Mesenchymal stem cell (in vitro differentiated cells and primary cell): ENCODE data around the gene AHCYL2.

Source experiments
- DNase-seq: peaks from one replicate; pipeline ENCODE4 v3.0.0-alpha.2; 2013
- H2AFZ ChIP-seq: one replicate; pipeline ENCODE4 v1.6.1; 2013; ENCODE audit warnings: low read depth, mild to moderate bottlenecking, control low read depth, inconsistent platforms, low read length, moderate library complexity
- H2AK5ac ChIP-seq: 2 replicates; pipeline ENCODE4 v1.6.1; 2013; ENCODE audit warnings: low read length, moderate library complexity, mild to moderate bottlenecking, inconsistent platforms; ENCODE audit not compliant: severe bottlenecking
- H2BK120ac ChIP-seq: one replicate; pipeline ENCODE4 v1.6.1; 2013; ENCODE audit warnings: low read depth, mild to moderate bottlenecking, inconsistent platforms, low read length, moderate library complexity
- H2BK12ac ChIP-seq, 2 experiments: one replicate each; pipeline ENCODE4 v1.6.1; 2013; ENCODE audit warnings: inconsistent platforms in 2 of 2, low read length in 2 of 2, mild to moderate bottlenecking in 2 of 2, moderate library complexity in 2 of 2, control low read depth in 1 of 2
- H2BK15ac ChIP-seq: one replicate; pipeline ENCODE4 v1.6.1; 2013; ENCODE audit warnings: mild to moderate bottlenecking, low read depth, inconsistent platforms; ENCODE audit not compliant: poor library complexity, severe bottlenecking
- H2BK5ac ChIP-seq: 2 replicates; pipeline ENCODE4 v1.6.1; 2013; ENCODE audit warnings: low read depth, mild to moderate bottlenecking, low read length, control low read depth, inconsistent platforms; ENCODE audit not compliant: poor library complexity, severe bottlenecking
- H3K14ac ChIP-seq, 2 experiments: one replicate each; pipeline ENCODE4 v1.6.1; 2013; ENCODE audit warnings: inconsistent platforms in 2 of 2, low read length in 2 of 2, control low read depth in 1 of 2, mild to moderate bottlenecking in 1 of 2, moderate library complexity in 1 of 2
- H3K18ac ChIP-seq, 2 experiments: one replicate each; pipeline ENCODE4 v1.6.1; 2013; ENCODE audit warnings: inconsistent platforms in 2 of 2, low read length in 2 of 2, control low read depth in 1 of 2, low read depth in 1 of 2, mild to moderate bottlenecking in 1 of 2
- H3K23ac ChIP-seq, 2 experiments: one replicate each; pipeline ENCODE4 v1.6.1; 2013; ENCODE audit warnings: inconsistent platforms in 2 of 2, low read length in 2 of 2, mild to moderate bottlenecking in 2 of 2, moderate library complexity in 2 of 2, control low read depth in 1 of 2
- H3K27ac ChIP-seq: 2 replicates; pipeline ENCODE4 v1.5.1; 2013; ENCODE audit warnings: mild to moderate bottlenecking, moderate library complexity, low read length, control low read depth, inconsistent platforms; ENCODE audit not compliant: poor library complexity, severe bottlenecking
- H3K27me3 ChIP-seq, 2 experiments: 2 replicates each; pipeline versions ENCODE4 v1.6.1 to v1.7.0; 2013; ENCODE audit warnings: low read length in 2 of 2, mild to moderate bottlenecking in 2 of 2, moderate library complexity in 2 of 2, control low read depth in 1 of 2, inconsistent platforms in 1 of 2; ENCODE audit not compliant: control insufficient read depth in 1 of 2, insufficient read depth in 1 of 2
- H3K36me3 ChIP-seq, 2 experiments: 2 replicates each; pipeline versions ENCODE4 v1.6.1 to v1.7.0; 2013; ENCODE audit warnings: low read length in 2 of 2, control low read depth in 1 of 2, inconsistent platforms in 1 of 2, low read depth in 1 of 2, mild to moderate bottlenecking in 1 of 2; ENCODE audit not compliant: insufficient read depth in 2 of 2, control insufficient read depth in 1 of 2
- H3K4ac ChIP-seq, 2 experiments: one replicate each; pipeline ENCODE4 v1.6.1; 2013; ENCODE audit warnings: inconsistent platforms in 2 of 2, low read length in 2 of 2, mild to moderate bottlenecking in 2 of 2, moderate library complexity in 2 of 2, control low read depth in 1 of 2, low read depth in 1 of 2
- H3K4me1 ChIP-seq: 2 replicates; pipeline ENCODE4 v1.6.1; 2013; ENCODE audit warnings: low read depth, low read length, control low read depth; ENCODE audit not compliant: control insufficient read depth, insufficient read depth
- H3K4me2 ChIP-seq: 2 replicates; pipeline ENCODE4 v1.6.1; 2013; ENCODE audit warnings: low read length, mild to moderate bottlenecking, inconsistent platforms; ENCODE audit not compliant: poor library complexity, severe bottlenecking
- H3K4me3 ChIP-seq, 2 experiments: 2 replicates each; pipeline versions ENCODE4 v1.5.1 to v1.7.0; 2013; ENCODE audit warnings: low read length in 2 of 2, mild to moderate bottlenecking in 2 of 2, control low read depth in 1 of 2, low read depth in 1 of 2; ENCODE audit not compliant: insufficient read depth in 1 of 2
- H3K79me1 ChIP-seq: replicated peaks from 2 replicates; pipeline ENCODE4 v1.6.1; 2013; ENCODE audit warnings: mild to moderate bottlenecking, control low read depth, low read length, inconsistent platforms; ENCODE audit not compliant: poor library complexity, severe bottlenecking
- H3K9ac ChIP-seq: 2 replicates; pipeline ENCODE4 v1.7.0; 2013; ENCODE audit warnings: mild to moderate bottlenecking, low read length, moderate library complexity
- H3K9me3 ChIP-seq: 2 replicates; pipeline ENCODE4 v1.7.0; 2013; ENCODE audit warnings: mild to moderate bottlenecking, low read length; ENCODE audit not compliant: control insufficient read depth
- H4K8ac ChIP-seq: one replicate; pipeline ENCODE4 v1.6.1; 2013; ENCODE audit warnings: inconsistent platforms, mild to moderate bottlenecking, low read length, moderate library complexity
- H4K91ac ChIP-seq: one replicate; pipeline ENCODE4 v1.6.1; 2013; ENCODE audit warnings: mild to moderate bottlenecking, low read length, inconsistent platforms
- WGBS: methylation state at CpG from one replicate; pipeline ENCODE4 v1.1.7; 2013; ENCODE audit warnings: mixed read lengths; 5-methylcytosine and 5-hydroxymethylcytosine counted together

AHCYL2 gene

DNA sequence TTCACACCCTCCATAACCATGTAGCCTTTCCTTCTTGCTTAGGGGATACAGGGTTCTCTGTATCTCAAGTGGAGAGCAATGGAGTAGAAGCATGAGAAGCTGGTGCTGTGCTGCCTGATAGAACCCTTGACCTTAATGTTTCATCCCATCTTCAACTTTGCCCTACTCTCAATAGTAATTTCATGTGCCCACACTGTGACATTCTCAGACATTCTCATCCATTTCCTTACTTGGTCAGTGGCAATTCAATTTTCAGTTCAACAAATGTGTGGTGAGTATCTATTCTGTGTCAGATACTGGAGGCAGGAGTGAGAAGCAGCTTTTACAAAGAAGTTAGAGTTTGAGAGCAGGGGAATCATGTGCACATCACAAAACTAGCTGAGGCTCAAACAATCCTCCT is 225.5 kb downstream of the AHCYL2 start:
- H2BK5ac ChIP-seq = no peak overlapping the region
- peaks cover 20% of the 10 kb centered on the region for H3K9me3 ChIP-seq
- H2AFZ ChIP-seq = no peak overlapping the region
- no peak overlapping the region for H4K8ac ChIP-seq
- no peak overlapping the region for H3K4me3 ChIP-seq
- no peak overlapping the region for H3K4ac ChIP-seq
- no peaks in the 10 kb centered on the region for H3K79me1 ChIP-seq
- no peak overlapping the region for H2BK15ac ChIP-seq
- H3K27ac ChIP-seq = no peak overlapping the region
- no peaks in the 10 kb centered on the region for H3K27me3 ChIP-seq
- H2AK5ac ChIP-seq = no peak overlapping the region
- no peak for DNase-seq
- H3K36me3 ChIP-seq = peaks cover 0 to 17% of the 10 kb centered on the region in 2 experiments
- no peaks in the 10 kb centered on the region for H3K4me1 ChIP-seq
- no peak overlapping the region for H2BK12ac ChIP-seq
- no peak overlapping the region for H3K4me2 ChIP-seq
- H2BK120ac ChIP-seq = no peak overlapping the region
- no peak overlapping the region for H3K9ac ChIP-seq
- H3K18ac ChIP-seq = no peak overlapping the region
- no peak overlapping the region for H3K14ac ChIP-seq
- no peak overlapping the region for H3K23ac ChIP-seq
- H4K91ac ChIP-seq = no peak overlapping the region

- no peak overlapping the region for H4K91ac ChIP-seq
- no peaks in the 10 kb centered on the region for H3K79me1 ChIP-seq
- H2BK12ac ChIP-seq = no peak overlapping the region
- H3K4me1 ChIP-seq = no peaks in the 10 kb centered on the region
- no peak overlapping the region for H2BK120ac ChIP-seq
- no peak overlapping the region for H2AK5ac ChIP-seq
- peaks cover 18% of the 10 kb centered on the region for H3K9me3 ChIP-seq
- no peak overlapping the region for H2BK5ac ChIP-seq
- H3K9ac ChIP-seq = no peak overlapping the region
- H3K18ac ChIP-seq = no peak overlapping the region
- no peak overlapping the region for H3K4ac ChIP-seq
- peaks cover 2 to 27% of the 10 kb centered on the region in 2 experiments for H3K36me3 ChIP-seq
- H3K14ac ChIP-seq = no peak overlapping the region
- H3K4me2 ChIP-seq = no peak overlapping the region
- DNase-seq = no peak
- 91% methylated on average over 2 of the region's 2 CpGs for WGBS
- H3K4me3 ChIP-seq = no peak overlapping the region
- H3K27me3 ChIP-seq = no peaks in the 10 kb centered on the region
- no peak overlapping the region for H2BK15ac ChIP-seq
- no peak overlapping the region for H3K27ac ChIP-seq
- H2AFZ ChIP-seq = no peak overlapping the region
- H4K8ac ChIP-seq = no peak overlapping the region
- no peak overlapping the region for H3K23ac ChIP-seq
These were observed 227.9 kb downstream of the AHCYL2 start for GRCh38 chr7:129452589-129453231.

- H2BK120ac ChIP-seq = no peak overlapping the region
- H3K18ac ChIP-seq = no peak overlapping the region
These were observed 228.8 kb downstream of the AHCYL2 start for GRCh38 chr7:129453510-129454248.

DNA sequence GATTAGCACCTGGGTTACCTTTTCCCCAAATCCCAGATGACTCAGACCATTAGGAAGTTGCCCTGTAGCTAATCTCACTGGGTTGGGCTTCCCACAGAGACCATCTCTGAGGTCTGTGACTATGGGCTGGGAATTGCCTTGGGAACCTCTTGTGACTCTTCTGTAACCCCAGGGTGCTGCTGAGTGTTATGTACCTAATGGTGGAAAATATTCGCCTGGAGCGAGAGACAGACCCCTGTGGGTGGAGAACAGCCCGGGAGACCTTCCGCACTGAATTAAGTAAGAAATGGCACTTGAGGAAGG is 229.4 kb downstream of the AHCYL2 start:
- peaks cover 3% of the 10 kb centered on the region for H3K9me3 ChIP-seq
- no peak overlapping the region for H3K18ac ChIP-seq
- H3K27me3 ChIP-seq = no peaks in the 10 kb centered on the region
- H3K4me1 ChIP-seq = no peaks in the 10 kb centered on the region
- H3K4ac ChIP-seq = no peak overlapping the region
- no peak overlapping the region for H2BK12ac ChIP-seq
- H2AK5ac ChIP-seq = no peak overlapping the region
- WGBS = 74% methylated on average over 4 of the region's 4 CpGs
- H3K9ac ChIP-seq = no peak overlapping the region
- no peak overlapping the region for H2BK120ac ChIP-seq
- H3K79me1 ChIP-seq = no peaks in the 10 kb centered on the region
- H3K4me2 ChIP-seq = no peak overlapping the region
- no peak overlapping the region for H2BK5ac ChIP-seq
- H3K14ac ChIP-seq = no peak overlapping the region
- no peak overlapping the region for H4K8ac ChIP-seq
- no peak overlapping the region for H3K23ac ChIP-seq
- H2BK15ac ChIP-seq = no peak overlapping the region
- no peak overlapping the region for H2AFZ ChIP-seq
- peaks cover 2 to 39% of the 10 kb centered on the region in 2 experiments for H3K36me3 ChIP-seq
- H3K27ac ChIP-seq = no peak overlapping the region
- H4K91ac ChIP-seq = no peak overlapping the region
- no peak for DNase-seq
- H3K4me3 ChIP-seq = no peak overlapping the region

More at GRCh38 chr7:129453510-129454248, 228.8 kb downstream of the AHCYL2 start:
- Histone ChIP-seq H3K27me3 (no peaks in the 10 kb centered on the region), H3K14ac (no peak overlapping the region), H3K4me2 (no peak overlapping the region), H3K4me1 (no peaks in the 10 kb centered on the region), H4K8ac (no peak overlapping the region), H3K4me3 (no peak overlapping the region), H2BK12ac (no peak overlapping the region), H3K27ac (no peak overlapping the region), H3K4ac (no peak overlapping the region), H2BK5ac (no peak overlapping the region), H3K36me3 (peaks cover 2 to 36% of the 10 kb centered on the region in 2 experiments), H2AK5ac (no peak overlapping the region), H3K9ac (no peak overlapping the region), H2AFZ (no peak overlapping the region), H2BK15ac (no peak overlapping the region), H4K91ac (no peak overlapping the region), H3K23ac (no peak overlapping the region), H3K79me1 (no peaks in the 10 kb centered on the region), H3K9me3 (peaks cover 9% of the 10 kb centered on the region)
- DNase-seq = no peak
- WGBS = 89% methylated on average over 1 of the region's 1 CpG
